CD14-positive monocyte (primary cell): ENCODE data around the gene CCDC12. TPM values are rescaled to one million over a fixed set of nuclear protein-coding genes. Genes with fewer than 3 reads are reported as not detected.

Experiments used
- DNase-seq, 3 donors: peaks; one replicate each; pipeline ENCODE4 v3.0.0-alpha.2; 2011 to 2022
- H2AFZ ChIP-seq: 2 replicates; pipeline ENCODE4 v1.6.0; 2012; ENCODE audit warnings: mild to moderate bottlenecking, low read depth, low read length, inconsistent platforms; ENCODE audit not compliant: insufficient read depth, poor library complexity, severe bottlenecking
- H3K27ac ChIP-seq, 2 donors: 1 replicate in 1 of 2; 2 replicates in 1 of 2; pipeline ENCODE4 v1.5.1; 2012 to 2013; ENCODE audit warnings: low read length in 2 of 2, control low read depth in 1 of 2, inconsistent platforms in 1 of 2, low read depth in 1 of 2, mild to moderate bottlenecking in 1 of 2
- H3K27me3 ChIP-seq, 2 donors: one replicate each; pipeline versions ENCODE4 v1.6.0 to v1.6.1; 2011 to 2013; ENCODE audit warnings: low read length in 2 of 2; ENCODE audit not compliant: control insufficient read depth in 2 of 2, insufficient read depth in 2 of 2
- H3K36me3 ChIP-seq, 2 donors: replicated peaks in 1 of 2; 1 replicate in 1 of 2; 2 replicates in 1 of 2; pipeline versions ENCODE4 v1.5.1 to v1.6.1; 2012 to 2013; ENCODE audit warnings: low read length in 2 of 2, control low read depth in 1 of 2, inconsistent platforms in 1 of 2, mild to moderate bottlenecking in 1 of 2; ENCODE audit not compliant: insufficient read depth in 2 of 2, control insufficient read depth in 1 of 2
- H3K4me1 ChIP-seq, 2 donors: 1 replicate in 1 of 2; 2 replicates in 1 of 2; pipeline versions ENCODE4 v1.5.1 to v1.6.1; 2012 to 2013; ENCODE audit warnings: low read length in 2 of 2, control low read depth in 1 of 2, inconsistent platforms in 1 of 2, mild to moderate bottlenecking in 1 of 2, moderate library complexity in 1 of 2; ENCODE audit not compliant: insufficient read depth in 2 of 2, control insufficient read depth in 1 of 2
- H3K4me2 ChIP-seq: replicated peaks from 2 replicates; pipeline ENCODE3; 2012; ENCODE audit warnings: low read length, moderate library complexity, mild to moderate bottlenecking; ENCODE audit not compliant: poor library complexity, severe bottlenecking; ENCODE audit errors: extremely low read depth
- H3K4me3 ChIP-seq, 3 experiments: fragments of 200-600 bp in 1 of 3; sonication (generic) in 1 of 3; replicated peaks in 1 of 3; 1 replicate in 2 of 3; 2 replicates in 1 of 3; pipeline ENCODE4 v1.5.1; 2011 to 2013; ENCODE audit warnings: low read length in 3 of 3, mild to moderate bottlenecking in 3 of 3, control low read depth in 2 of 3, low read depth in 2 of 3, inconsistent platforms in 1 of 3, moderate library complexity in 1 of 3
- H3K79me2 ChIP-seq: 2 replicates; pipeline ENCODE4 v1.6.0; 2012; ENCODE audit warnings: mild to moderate bottlenecking, control low read depth, inconsistent platforms, low read length, moderate library complexity; ENCODE audit not compliant: insufficient read depth
- H3K9ac ChIP-seq: 2 replicates; pipeline ENCODE4 v1.6.0; 2017; ENCODE audit warnings: low read length, mild to moderate bottlenecking; ENCODE audit not compliant: insufficient read depth, poor library complexity, severe bottlenecking
- H3K9me3 ChIP-seq, 2 donors: replicated peaks in 1 of 2; 1 replicate in 1 of 2; 2 replicates in 1 of 2; pipeline versions ENCODE4 v1.5.1 to v1.6.1; 2012 to 2013; ENCODE audit warnings: low read length in 2 of 2, control low read depth in 1 of 2; ENCODE audit not compliant: control insufficient read depth in 1 of 2, insufficient read depth in 1 of 2
- H4K20me1 ChIP-seq: 2 replicates; pipeline ENCODE4 v1.6.0; 2012; ENCODE audit warnings: mild to moderate bottlenecking, low read length, control low read depth, moderate library complexity; ENCODE audit not compliant: insufficient read depth
- H3K27ac Mint-ChIP-seq, 7 donors: one replicate each; pipeline ENCODE4 v1.8.0; 2020; ENCODE audit warnings: mild to moderate bottlenecking in 7 of 7, mixed read lengths in 7 of 7, moderate library complexity in 6 of 7, inconsistent platforms in 2 of 7
- H3K27me3 Mint-ChIP-seq, 3 donors: one replicate each; pipeline ENCODE4 v1.8.0; 2021 to 2022; ENCODE audit warnings: low read depth in 3 of 3, mild to moderate bottlenecking in 3 of 3, mixed read lengths in 3 of 3, moderate library complexity in 3 of 3, inconsistent platforms in 1 of 3
- H3K36me3 Mint-ChIP-seq, 2 donors: one replicate each; pipeline ENCODE4 v1.8.0; 2020; ENCODE audit warnings: mixed read lengths in 2 of 2, inconsistent platforms in 1 of 2, mild to moderate bottlenecking in 1 of 2
- H3K4me1 Mint-ChIP-seq: one replicate; pipeline ENCODE4 v1.8.0; 2020; ENCODE audit warnings: mild to moderate bottlenecking, mixed read lengths
- H3K4me3 Mint-ChIP-seq, 2 donors: one replicate each; pipeline ENCODE4 v1.8.0; 2020; ENCODE audit warnings: mild to moderate bottlenecking in 2 of 2, mixed read lengths in 2 of 2, moderate library complexity in 1 of 2
- H3K9me3 Mint-ChIP-seq, 7 donors: one replicate each; pipeline ENCODE4 v1.8.0; 2020 to 2022; ENCODE audit warnings: mixed read lengths in 7 of 7, mild to moderate bottlenecking in 6 of 7, moderate library complexity in 6 of 7, inconsistent platforms in 2 of 7
- WGBS: methylation state at CpG from one replicate; pipeline ENCODE4 v1.1.5; 2013; ENCODE audit warnings: missing lambda C conversion rate; ENCODE audit not compliant: insufficient coverage; 5-methylcytosine and 5-hydroxymethylcytosine counted together
- intact Hi-C, 2 donors: fragments of 100-400 bp; cut with micrococcal nuclease; formaldehyde crosslinking; loops; one replicate each; pipeline versions ENCODE4 v1.15.0 to v1.15.1; 2023
- polyA plus RNA-seq, 3 donors: library from polyadenylated mRNA; depleted of rRNA in 1 of 3; unstranded in 2 of 3; stranded (reverse) in 1 of 3; fragments of 300-500 nt in 2 of 3; fragments of >200 nt in 1 of 3; fragmentation: Illumina TruSeq in 2 of 3; gene quantifications; 1 replicate in 2 of 3; 2 replicates in 1 of 3; pipeline ENCODE4 v1.2.3, GENCODE V29; 2012 to 2021
- TF ChIP-seq, protein P1 (sequence below): fragments of 200-600 bp; IDR thresholded peaks from one replicate; pipeline ENCODE4 v1.8.0; 2022; ENCODE audit warnings: antibody characterized with exemption, mild to moderate bottlenecking

Gene CCDC12
- polyA plus RNA-seq, 3 donors, result 50.1 to 70.7 (median 55.8) TPM

DNA sequence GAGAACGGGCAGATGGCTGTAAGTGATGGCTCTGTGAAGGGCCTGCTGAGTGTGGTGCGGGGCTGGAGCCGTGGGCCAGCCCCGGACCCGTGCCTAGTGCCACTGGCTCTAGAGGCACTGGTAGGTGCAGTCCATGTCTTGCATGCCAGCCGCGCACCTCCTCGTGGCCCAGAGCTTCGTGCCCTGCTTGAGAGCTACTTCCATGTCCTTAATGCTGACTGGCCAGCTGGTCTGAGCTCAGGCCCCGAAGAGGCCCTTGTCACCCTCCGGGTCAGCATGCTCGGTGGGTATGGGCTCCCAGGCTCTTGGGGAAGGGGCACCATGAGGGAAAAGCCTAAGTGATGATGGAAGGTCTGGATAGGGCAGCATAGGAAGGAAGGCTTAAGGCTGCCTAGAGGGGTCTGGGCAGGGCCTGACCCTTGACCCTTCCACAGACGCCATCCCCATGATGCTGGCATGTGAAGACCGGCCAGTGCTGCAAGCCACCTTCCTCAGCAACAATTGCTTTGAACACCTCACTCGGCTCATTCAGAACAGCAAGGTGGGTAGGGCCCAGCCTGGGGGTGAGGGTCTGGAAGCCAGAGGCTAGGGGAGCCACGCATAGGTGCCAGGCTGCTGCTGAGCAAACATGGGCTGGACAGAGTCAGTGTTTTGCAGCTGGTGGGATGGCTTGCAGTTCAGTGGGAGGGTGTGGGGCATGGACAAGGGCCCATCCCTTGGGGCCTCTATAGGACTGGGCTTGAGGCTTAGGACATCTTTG is 15.0 kb upstream of the CCDC12 start:
- peak overlapping the region; percentile 83 for H3K4me2 ChIP-seq
- TF ChIP-seq, protein P1, sequence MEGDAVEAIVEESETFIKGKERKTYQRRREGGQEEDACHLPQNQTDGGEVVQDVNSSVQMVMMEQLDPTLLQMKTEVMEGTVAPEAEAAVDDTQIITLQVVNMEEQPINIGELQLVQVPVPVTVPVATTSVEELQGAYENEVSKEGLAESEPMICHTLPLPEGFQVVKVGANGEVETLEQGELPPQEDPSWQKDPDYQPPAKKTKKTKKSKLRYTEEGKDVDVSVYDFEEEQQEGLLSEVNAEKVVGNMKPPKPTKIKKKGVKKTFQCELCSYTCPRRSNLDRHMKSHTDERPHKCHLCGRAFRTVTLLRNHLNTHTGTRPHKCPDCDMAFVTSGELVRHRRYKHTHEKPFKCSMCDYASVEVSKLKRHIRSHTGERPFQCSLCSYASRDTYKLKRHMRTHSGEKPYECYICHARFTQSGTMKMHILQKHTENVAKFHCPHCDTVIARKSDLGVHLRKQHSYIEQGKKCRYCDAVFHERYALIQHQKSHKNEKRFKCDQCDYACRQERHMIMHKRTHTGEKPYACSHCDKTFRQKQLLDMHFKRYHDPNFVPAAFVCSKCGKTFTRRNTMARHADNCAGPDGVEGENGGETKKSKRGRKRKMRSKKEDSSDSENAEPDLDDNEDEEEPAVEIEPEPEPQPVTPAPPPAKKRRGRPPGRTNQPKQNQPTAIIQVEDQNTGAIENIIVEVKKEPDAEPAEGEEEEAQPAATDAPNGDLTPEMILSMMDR, result no peak
- intact Hi-C loops, result no loop called here
- H3K27ac ChIP-seq, result peak overlapping the region; percentile 89 to 92
- WGBS, result 97% methylated on average over 15 of the region's 16 CpGs
- H3K4me1 Mint-ChIP-seq, result peaks cover 52% of the 10 kb centered on the region
- peak overlapping the region in 1 of 3 experiments; percentile 79 for H3K4me3 ChIP-seq
- no peaks in the 10 kb centered on the region for H3K9me3 Mint-ChIP-seq
- H3K9ac ChIP-seq, result peak overlapping the region; percentile 66
- H3K27me3 ChIP-seq, result no peaks in the 10 kb centered on the region
- no peak overlapping the region for H3K4me3 Mint-ChIP-seq
- peaks cover 73% of the 10 kb centered on the region for H4K20me1 ChIP-seq
- no peaks in the 10 kb centered on the region for H3K9me3 ChIP-seq
- H3K36me3 ChIP-seq, result peaks cover 58 to 66% of the 10 kb centered on the region in 2 donors
- peaks cover 80% of the 10 kb centered on the region for H3K79me2 ChIP-seq
- H3K27ac Mint-ChIP-seq, result peak overlapping the region in 6 of 7 donors; percentile 93 to 99 (median 98)
- peaks cover 63 to 80% of the 10 kb centered on the region in 2 donors for H3K36me3 Mint-ChIP-seq
- H2AFZ ChIP-seq, result no peak overlapping the region
- H3K4me1 ChIP-seq, result peaks cover 53 to 59% of the 10 kb centered on the region in 2 donors
- DNase-seq, result no peak
- H3K27me3 Mint-ChIP-seq, result peaks cover 0 to 3% (median 1%) of the 10 kb centered on the region in 3 donors

DNA sequence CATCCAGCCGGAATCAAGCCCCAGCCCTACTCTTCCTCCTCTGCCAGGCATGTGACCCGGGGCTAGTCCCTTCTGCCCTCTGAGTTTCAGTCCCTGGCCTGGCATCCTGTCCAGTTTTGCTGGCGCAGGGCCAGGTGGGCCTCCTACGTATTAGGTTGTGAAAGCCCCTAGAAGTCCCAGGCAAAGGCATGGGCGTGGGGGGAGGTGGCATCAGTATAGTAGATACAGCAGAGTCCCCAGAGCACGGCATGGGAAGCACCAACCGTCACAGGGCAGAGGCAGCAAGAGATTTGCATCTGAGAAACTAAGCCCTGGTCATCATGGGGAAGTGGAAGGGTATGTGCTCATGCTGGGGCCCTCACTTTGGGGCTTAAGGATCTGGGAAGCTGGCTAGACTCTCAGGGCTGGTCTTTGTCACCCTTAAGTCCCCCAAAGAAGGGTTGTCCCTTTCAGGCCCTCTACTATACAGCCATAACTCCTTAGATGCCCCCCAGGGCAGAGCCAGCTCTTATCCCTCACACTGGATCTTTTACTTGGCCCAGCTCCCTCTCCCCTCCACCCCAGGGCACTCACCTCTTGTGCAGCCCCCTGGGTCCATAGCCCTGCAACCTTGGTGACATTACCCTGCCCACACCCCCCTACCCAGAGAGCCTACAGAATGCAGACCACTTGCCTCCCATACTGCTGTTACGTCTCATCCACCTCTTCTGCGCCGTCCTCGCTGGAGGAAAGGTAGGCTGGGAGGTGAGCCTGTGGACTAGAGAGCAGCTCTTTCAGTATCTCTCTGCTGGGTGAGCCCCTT is 14.2 kb upstream of the CCDC12 start:
- Mint-ChIP-seq H3K4me3 (peak overlapping the region; percentile 80 to 90), H3K36me3 (peaks cover 63 to 73% of the 10 kb centered on the region in 2 donors), H3K27ac (peak overlapping the region; percentile 93 to 99 (median 97)), H3K9me3 (no peaks in the 10 kb centered on the region), H3K27me3 (peaks cover 0 to 3% (median 1%) of the 10 kb centered on the region in 3 donors), H3K4me1 (peaks cover 60% of the 10 kb centered on the region)
- peak overlapping the region; percentile 83 for H3K4me2 ChIP-seq
- H3K4me3 ChIP-seq, result peak overlapping the region in 2 of 3 experiments; percentile 16 to 79
- WGBS, result 24% methylated on average over 6 of the region's 11 CpGs
- peaks cover 73% of the 10 kb centered on the region for H4K20me1 ChIP-seq
- TF ChIP-seq, protein P1, result no peak
- peaks cover 50 to 58% of the 10 kb centered on the region in 2 donors for H3K36me3 ChIP-seq
- peak overlapping the region; percentile 66 for H3K9ac ChIP-seq
- peak overlapping the region; percentile 89 to 92 for H3K27ac ChIP-seq
- H3K27me3 ChIP-seq, result no peaks in the 10 kb centered on the region
- no peaks in the 10 kb centered on the region for H3K9me3 ChIP-seq
- peaks cover 88% of the 10 kb centered on the region for H3K79me2 ChIP-seq
- peak overlapping the region; percentile 2 for H2AFZ ChIP-seq
- DNase-seq, result peak; percentile 66 to 96 (median 79)
- intact Hi-C loops, result no loop called here
- H3K4me1 ChIP-seq, result peaks cover 61 to 67% of the 10 kb centered on the region in 2 donors
